Mesodermal cell (in vitro differentiated cells): ENCODE data around the gene PPM1H.

Experiments used
- H3K27ac ChIP-seq: 2 replicates; pipeline ENCODE4 v1.7.0; 2013; ENCODE audit warnings: mild to moderate bottlenecking, low read depth, low read length, moderate library complexity; ENCODE audit not compliant: severe bottlenecking
- H3K36me3 ChIP-seq: 2 replicates; pipeline ENCODE4 v1.7.1; 2013; ENCODE audit warnings: mild to moderate bottlenecking, low read length, moderate library complexity; ENCODE audit not compliant: control insufficient read depth, insufficient read depth
- H3K4me1 ChIP-seq: one replicate; pipeline ENCODE4 v1.7.1; 2013; ENCODE audit warnings: mild to moderate bottlenecking, low read length; ENCODE audit not compliant: insufficient read depth, control insufficient read depth, poor library complexity, severe bottlenecking
- H3K4me3 ChIP-seq: 2 replicates; pipeline ENCODE4 v1.7.0; 2013; ENCODE audit warnings: low read length, control low read depth, mild to moderate bottlenecking; ENCODE audit not compliant: insufficient read depth, poor library complexity, severe bottlenecking; ENCODE audit errors: extremely low read depth
- H3K9me3 ChIP-seq: 2 replicates; pipeline ENCODE4 v1.7.1; 2013; ENCODE audit warnings: mild to moderate bottlenecking, low read length, moderate library complexity; ENCODE audit not compliant: control insufficient read depth
- WGBS, 2 experiments: methylation state at CpG; one replicate each; pipeline ENCODE4 v1.1.5; 2013; ENCODE audit warnings: missing lambda C conversion rate in 2 of 2; ENCODE audit not compliant: insufficient coverage in 2 of 2; 5-methylcytosine and 5-hydroxymethylcytosine counted together

PPM1H gene

DNA sequence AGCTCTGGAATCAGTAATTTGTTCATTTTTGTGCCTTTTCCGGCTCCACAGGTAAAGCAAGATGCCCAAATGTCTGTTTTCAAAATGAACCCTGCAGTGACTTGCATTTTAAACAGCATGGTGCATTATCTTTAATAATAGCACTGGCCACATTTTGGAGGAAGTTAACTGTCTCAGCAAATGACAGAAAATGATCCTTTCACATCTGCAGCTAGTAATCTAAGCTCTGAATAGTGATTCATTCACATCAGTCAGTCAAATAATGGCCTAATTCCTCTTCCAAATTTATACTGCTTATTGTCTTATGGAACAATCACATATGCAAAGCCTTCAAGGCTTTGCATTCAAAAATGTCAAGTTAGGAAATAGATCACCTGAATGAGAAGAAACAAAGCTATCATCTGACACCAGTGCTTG lies 75.6 kb downstream of the PPM1H start:
- no peaks in the 10 kb centered on the region for H3K36me3 ChIP-seq
- no peak overlapping the region for H3K27ac ChIP-seq
- no peaks in the 10 kb centered on the region for H3K9me3 ChIP-seq
- 92 to 100% methylated on average over 1 of the region's 1 CpG for WGBS, 2 experiments
- no peak overlapping the region for H3K4me3 ChIP-seq
- peaks cover 21% of the 10 kb centered on the region for H3K4me1 ChIP-seq

DNA sequence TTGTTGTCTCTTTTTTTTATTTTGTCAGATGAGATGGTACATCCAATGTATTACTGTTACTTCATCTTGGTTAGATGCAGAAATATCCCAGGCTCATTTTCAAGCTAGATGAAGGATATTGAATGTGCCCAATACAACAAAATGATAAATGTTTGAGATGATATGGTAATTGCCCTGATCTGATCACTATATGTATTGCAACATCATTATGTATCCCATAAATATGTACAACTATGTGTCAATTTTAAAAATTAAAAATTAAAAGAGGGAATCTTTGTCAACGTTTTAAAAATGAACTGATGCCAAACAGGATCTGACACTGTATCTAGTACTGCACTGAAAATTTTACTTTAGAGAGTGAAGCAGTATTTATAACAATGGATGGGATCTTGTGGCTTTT lies 78.5 kb downstream of the PPM1H start:
- WGBS, 2 experiments = no CpG with 5 or more reads among the region's 1 CpG
- no peak overlapping the region for H3K27ac ChIP-seq

DNA sequence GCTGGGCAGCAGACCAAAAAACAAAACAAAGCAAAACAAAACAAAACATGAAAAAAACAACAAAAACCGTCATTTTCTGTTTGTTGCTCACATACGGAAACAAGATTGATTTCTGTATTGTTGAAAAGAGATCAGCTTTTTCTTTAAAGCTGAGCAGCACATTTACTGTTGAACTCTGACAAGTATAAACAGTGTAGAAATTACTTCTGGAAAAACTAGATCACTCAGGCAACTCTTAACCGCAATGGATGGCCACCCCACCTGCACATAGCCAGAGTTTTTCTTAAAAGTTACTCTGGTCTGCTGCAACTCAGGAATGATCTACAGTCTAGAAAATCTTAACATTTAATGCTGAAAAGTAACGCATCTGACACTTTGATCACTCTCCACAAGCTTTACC lies 80.9 kb downstream of the PPM1H start:
- WGBS, 2 experiments = 90 to 100% methylated on average over 1 to 3 of the region's 4 CpGs
- Histone ChIP-seq H3K4me1 (no peaks in the 10 kb centered on the region), H3K27ac (no peak overlapping the region)

More for the DNA sequence above, 78.5 kb downstream of the PPM1H start:
- peaks cover 11% of the 10 kb centered on the region for H3K4me1 ChIP-seq
- H3K9me3 ChIP-seq = no peaks in the 10 kb centered on the region
- no peak overlapping the region for H3K4me3 ChIP-seq
- H3K36me3 ChIP-seq = no peaks in the 10 kb centered on the region

DNA sequence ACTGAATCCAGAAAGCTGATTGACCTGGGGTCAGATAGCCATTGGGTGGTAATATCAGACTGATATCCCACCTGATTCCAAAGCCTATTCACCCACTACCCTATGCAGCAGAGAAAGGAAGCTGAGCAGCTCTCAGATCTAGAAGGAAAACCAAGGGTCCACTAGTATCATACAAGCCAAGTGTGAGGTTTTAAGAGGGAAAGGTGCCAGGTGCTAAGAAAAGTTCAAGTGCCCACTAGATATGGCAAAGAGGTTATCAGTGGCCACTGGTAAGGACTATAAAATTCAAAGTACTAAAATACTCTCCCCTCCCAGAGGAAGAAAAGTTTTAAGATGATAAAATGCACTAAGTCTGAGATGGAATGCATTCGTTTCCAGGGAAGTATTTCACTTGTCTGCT lies 85.6 kb downstream of the PPM1H start:
- H3K4me3 ChIP-seq = no peak overlapping the region
- no peaks in the 10 kb centered on the region for H3K9me3 ChIP-seq
- H3K4me1 ChIP-seq = no peaks in the 10 kb centered on the region
- no peaks in the 10 kb centered on the region for H3K36me3 ChIP-seq
- WGBS, 2 experiments = no CpG with 5 or more reads among the region's 1 CpG
- no peak overlapping the region for H3K27ac ChIP-seq

More for the DNA sequence above, 80.9 kb downstream of the PPM1H start:
- no peaks in the 10 kb centered on the region for H3K9me3 ChIP-seq
- no peaks in the 10 kb centered on the region for H3K36me3 ChIP-seq
- no peak overlapping the region for H3K4me3 ChIP-seq

DNA sequence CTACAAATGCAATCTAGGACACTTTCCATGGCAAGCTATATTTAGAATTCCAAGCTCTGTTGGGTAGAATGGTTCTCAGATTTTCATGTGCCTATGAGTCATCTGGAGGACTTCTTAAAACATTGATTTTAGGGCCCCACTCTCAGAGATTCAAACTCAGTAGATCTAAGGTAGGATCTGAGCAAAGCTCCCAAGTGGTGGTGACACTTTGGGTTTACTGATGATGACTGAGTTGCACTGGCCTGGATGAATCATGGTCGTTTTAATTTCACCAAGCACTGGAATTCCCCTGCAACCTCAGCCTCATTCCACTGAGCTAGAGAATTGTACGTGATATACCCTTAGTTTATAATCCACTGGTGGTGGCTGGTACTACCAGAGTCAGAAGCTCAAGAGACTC lies 86.5 kb downstream of the PPM1H start:
- no peaks in the 10 kb centered on the region for H3K4me1 ChIP-seq
- no peaks in the 10 kb centered on the region for H3K36me3 ChIP-seq
- H3K9me3 ChIP-seq = no peaks in the 10 kb centered on the region
- no peak overlapping the region for H3K4me3 ChIP-seq
- no peak overlapping the region for H3K27ac ChIP-seq
- WGBS, 2 experiments = no CpG with 5 or more reads among the region's 2 CpGs

DNA sequence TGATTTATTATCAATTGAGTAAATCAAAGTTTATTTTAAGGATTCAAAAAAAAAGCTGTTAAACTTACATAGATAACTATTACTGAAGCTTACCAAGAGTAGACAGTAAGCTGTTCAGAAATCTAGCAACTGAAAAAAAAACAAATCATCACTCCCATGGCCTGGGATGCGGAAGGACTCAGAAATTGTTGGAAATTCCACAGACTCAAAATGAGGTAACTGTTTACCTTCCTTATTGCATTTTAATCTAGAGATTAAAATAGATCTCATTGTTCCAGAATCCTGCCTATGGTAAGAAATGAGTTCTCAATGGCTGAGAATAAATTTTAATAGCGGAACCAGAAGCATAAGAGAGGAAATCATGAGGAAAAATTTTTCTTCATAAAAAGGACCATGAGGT lies 87.2 kb downstream of the PPM1H start:
- no peaks in the 10 kb centered on the region for H3K36me3 ChIP-seq
- no peak overlapping the region for H3K4me3 ChIP-seq
- H3K4me1 ChIP-seq = no peaks in the 10 kb centered on the region
- H3K9me3 ChIP-seq = no peaks in the 10 kb centered on the region
- no peak overlapping the region for H3K27ac ChIP-seq
- no CpG with 5 or more reads among the region's 2 CpGs for WGBS, 2 experiments

DNA sequence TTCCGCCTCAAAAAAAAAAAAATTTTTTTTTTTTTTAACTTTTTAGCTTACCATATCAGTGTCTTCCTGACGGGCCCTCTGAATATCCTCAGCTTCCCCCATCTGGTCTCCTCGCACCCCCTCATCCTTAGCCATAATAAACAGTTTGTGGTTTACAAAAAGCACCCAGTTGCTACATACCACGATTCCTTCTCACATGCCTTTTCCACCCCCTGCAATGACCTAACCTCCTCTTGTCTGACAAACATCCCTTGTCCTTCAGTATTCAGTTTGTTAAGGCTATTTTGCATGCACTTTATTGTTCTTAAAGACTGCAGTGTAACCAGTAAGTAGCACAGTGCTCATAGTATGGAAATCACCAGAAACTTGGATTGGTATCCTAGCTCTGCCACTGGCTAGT lies 88.5 kb downstream of the PPM1H start:
- no peaks in the 10 kb centered on the region for H3K9me3 ChIP-seq
- no peaks in the 10 kb centered on the region for H3K36me3 ChIP-seq
- no peaks in the 10 kb centered on the region for H3K4me1 ChIP-seq
- WGBS, 2 experiments = 72 to 85% methylated on average over 3 of the region's 4 CpGs
- no peak overlapping the region for H3K27ac ChIP-seq
- H3K4me3 ChIP-seq = no peak overlapping the region

DNA sequence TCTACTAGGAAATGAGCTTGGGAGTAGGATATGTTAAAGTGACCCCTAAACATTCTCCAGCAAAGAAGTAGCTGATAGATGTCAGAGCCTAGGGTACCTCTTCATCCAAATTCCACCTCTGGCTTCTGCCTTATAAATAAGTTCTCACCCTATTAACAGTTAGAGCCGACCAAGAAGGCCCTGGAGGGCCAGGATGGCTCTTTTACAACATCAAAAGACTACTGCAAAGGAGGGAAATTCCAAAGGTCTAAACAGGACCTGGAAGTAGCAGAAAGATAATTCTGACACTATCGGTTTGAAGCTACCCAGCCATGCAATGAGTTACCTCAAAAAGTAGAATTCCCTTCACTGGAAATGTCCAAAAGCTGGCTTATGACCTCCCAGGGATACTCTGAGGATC lies 90.0 kb downstream of the PPM1H start:
- no peaks in the 10 kb centered on the region for H3K36me3 ChIP-seq
- H3K4me3 ChIP-seq = no peak overlapping the region
- no peak overlapping the region for H3K27ac ChIP-seq
- H3K4me1 ChIP-seq = no peaks in the 10 kb centered on the region
- H3K9me3 ChIP-seq = no peaks in the 10 kb centered on the region
- WGBS, 2 experiments = 29% methylated on average over 1 of the region's 2 CpGs; no CpG with 5 or more reads in 1 of the 2 experiments

DNA sequence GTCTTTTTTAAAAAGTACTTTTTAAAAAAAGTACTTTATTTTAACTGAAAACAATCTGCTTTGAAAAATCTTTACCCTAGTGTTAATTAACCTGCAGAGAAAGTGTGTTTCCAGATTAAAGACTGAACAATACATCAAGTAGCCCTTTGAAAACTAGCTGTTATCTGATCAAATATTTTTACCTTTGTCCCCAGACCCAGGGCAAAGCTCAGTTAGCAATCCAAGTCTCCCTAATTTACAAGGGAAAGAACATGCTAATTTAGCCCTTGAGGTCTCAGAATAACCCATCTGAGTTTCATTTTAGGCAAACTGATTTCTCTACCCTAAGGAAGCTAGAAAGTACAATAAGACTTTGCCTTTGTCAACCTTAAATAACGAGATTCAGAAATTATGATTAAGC lies 91.2 kb downstream of the PPM1H start:
- no peak overlapping the region for H3K4me3 ChIP-seq
- H3K9me3 ChIP-seq = no peaks in the 10 kb centered on the region
- no peak overlapping the region for H3K27ac ChIP-seq
- no peaks in the 10 kb centered on the region for H3K4me1 ChIP-seq
- WGBS, 2 experiments = 17% methylated on average over 1 of the region's 1 CpG; no CpG with 5 or more reads in 1 of the 2 experiments
- H3K36me3 ChIP-seq = no peaks in the 10 kb centered on the region

DNA sequence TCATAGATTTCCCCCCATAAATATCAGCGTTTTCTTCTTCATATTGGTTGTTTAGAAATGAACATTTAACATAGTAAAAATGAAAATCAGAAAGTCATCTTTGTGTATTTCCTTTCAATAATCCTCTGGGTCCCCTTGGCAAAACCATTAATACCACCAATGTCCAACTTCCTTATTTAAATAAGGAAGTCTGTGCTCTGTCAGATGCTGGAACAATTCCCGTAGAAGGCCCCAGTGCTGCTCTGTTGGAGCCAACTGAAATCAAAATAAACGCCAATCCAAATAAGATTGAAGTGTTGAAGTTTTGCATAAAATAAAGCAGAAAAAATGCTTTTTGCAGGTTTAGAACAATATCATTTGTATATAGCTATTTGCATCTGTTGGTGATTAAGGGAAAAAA lies 93.1 kb downstream of the PPM1H start:
- H3K4me3 ChIP-seq = no peak overlapping the region
- H3K27ac ChIP-seq = no peak overlapping the region
- no peaks in the 10 kb centered on the region for H3K36me3 ChIP-seq
- WGBS, 2 experiments = 100% methylated on average over 1 of the region's 3 CpGs; no CpG with 5 or more reads in 1 of the 2 experiments
- H3K9me3 ChIP-seq = no peaks in the 10 kb centered on the region
- no peaks in the 10 kb centered on the region for H3K4me1 ChIP-seq

DNA sequence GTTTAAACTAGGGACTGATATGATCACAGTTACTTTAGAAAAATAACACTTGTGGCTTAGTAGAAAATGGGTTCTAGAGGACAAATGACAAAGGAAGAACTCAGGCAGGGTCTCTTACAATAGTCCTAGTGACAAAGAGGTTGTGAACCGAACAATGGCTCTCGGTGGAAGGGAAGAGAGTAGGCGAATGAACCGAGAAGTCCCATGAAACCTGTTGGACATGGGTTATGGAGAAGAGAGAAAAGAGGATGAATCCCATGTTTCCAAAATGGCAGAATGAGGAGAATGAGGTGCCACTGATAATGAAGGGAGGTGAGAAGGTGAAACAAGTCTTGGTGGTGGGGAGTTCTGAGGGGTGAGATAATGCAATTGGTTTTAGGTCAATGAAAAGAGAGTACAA lies 94.1 kb downstream of the PPM1H start:
- H3K4me3 ChIP-seq = no peak overlapping the region
- no peaks in the 10 kb centered on the region for H3K4me1 ChIP-seq
- H3K9me3 ChIP-seq = no peaks in the 10 kb centered on the region
- 93 to 96% methylated on average over 4 of the region's 4 CpGs for WGBS, 2 experiments
- no peaks in the 10 kb centered on the region for H3K36me3 ChIP-seq
- H3K27ac ChIP-seq = no peak overlapping the region
